Right ventricle myocardium inferior (tissue), 1 donor: ENCODE results near the gene INO80D. TPM values are rescaled to one million over a fixed set of nuclear protein-coding genes. Genes with fewer than 3 reads are reported as not detected.
"Not testable (repeated sequence)": the region's sequence is repeated elsewhere in the genome, so short reads cannot be mapped to it uniquely, and the experiment has no call there.

Experiments used
- ATAC-seq: fragments of 200-7000 bp; cut with Tn5 transposase; one replicate; pipeline ENCODE4 v1.9.1; 2020; ENCODE audit warnings: mild to moderate bottlenecking, moderate library complexity
- DNase-seq: peaks from one replicate; pipeline ENCODE4 v3.0.0; 2021; ENCODE audit errors: missing footprints
- intact Hi-C: fragments of 100-400 bp; cut with DNase I; formaldehyde crosslinking; loops from one replicate; pipeline ENCODE4 v1.11.0; 2022
- total RNA-seq: library from RNA; stranded (reverse); fragmentation: NEBNext Ultra II Directional; extraction: Animal tissue kit (Norgen Biotek cat#: 25700); gene quantifications from one replicate; pipeline ENCODE4 v1.2.1, GENCODE V29; 2021
- donor health status: DM: no; HTN: yes; CAD: no; lungs with severe emphysema.

The INO80D gene
- total RNA-seq, 1 donor from 2014 or later = 12.6 TPM

GRCh38 chr2:205989271-205990071, 96.5 kb downstream of the INO80D start:
- intact Hi-C loops = no loop called here
- ATAC-seq (no peak), DNase-seq (no peak)

DNA sequence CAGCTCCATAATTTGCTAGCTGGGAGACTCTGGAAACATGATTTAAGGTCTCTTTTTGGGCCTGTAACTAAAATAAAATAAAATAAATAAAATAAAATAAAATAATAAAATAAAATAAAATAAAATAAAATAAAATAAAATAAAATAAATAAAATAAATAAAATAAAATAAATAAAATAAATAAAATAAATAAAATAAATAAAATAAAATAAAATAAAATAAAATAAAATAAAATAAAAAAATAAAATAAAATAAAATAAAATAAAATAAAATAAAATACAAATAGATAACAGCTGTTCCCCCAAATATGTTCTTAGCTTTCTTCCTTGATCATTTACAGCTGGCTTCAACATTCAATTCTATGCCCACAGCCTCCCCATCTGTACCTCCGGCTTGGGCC, 97.3 kb downstream of the INO80D start:
- intact Hi-C loops, ATAC-seq, DNase-seq: not testable (repeated sequence)

- intact Hi-C loops = no loop called here
- no peak for ATAC-seq
- no peak for DNase-seq
Measured at GRCh38 chr2:205988274-205988673, 97.7 kb downstream of the INO80D start.

DNA sequence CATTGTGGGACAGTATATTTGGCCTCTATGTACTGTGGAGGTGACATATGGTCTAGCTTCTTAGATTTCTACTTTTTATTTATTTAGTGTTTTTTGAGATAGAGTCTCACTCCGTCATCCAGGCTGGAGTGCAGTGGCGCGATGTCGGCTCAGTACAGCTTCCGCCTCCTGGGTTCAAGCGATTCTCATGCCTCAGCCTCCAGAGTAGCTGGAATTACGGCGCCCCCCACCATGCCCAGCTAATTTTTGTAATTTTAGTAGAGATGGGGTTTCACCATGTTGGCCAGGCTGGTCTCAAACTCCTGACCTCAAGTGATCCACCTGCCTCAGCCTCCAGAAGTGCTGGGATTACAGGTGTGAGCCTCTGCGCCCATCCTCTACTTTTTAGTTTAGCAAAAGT, 99.6 kb downstream of the INO80D start:
- DNase-seq, intact Hi-C loops, ATAC-seq: not testable (repeated sequence)

- ATAC-seq = no peak
- no peak for DNase-seq
- intact Hi-C loops = no loop called here
Measured at GRCh38 chr2:205984381-205984780, 101.6 kb downstream of the INO80D start.

- ATAC-seq (no peak), DNase-seq (no peak)
- intact Hi-C loops = no loop called here
Measured at GRCh38 chr2:205982776-205983327, 103.1 kb downstream of the INO80D start.

- intact Hi-C loops, ATAC-seq, DNase-seq: not testable (repeated sequence)
Measured at GRCh38 chr2:205978728-205979127, 107.2 kb downstream of the INO80D start.

DNA sequence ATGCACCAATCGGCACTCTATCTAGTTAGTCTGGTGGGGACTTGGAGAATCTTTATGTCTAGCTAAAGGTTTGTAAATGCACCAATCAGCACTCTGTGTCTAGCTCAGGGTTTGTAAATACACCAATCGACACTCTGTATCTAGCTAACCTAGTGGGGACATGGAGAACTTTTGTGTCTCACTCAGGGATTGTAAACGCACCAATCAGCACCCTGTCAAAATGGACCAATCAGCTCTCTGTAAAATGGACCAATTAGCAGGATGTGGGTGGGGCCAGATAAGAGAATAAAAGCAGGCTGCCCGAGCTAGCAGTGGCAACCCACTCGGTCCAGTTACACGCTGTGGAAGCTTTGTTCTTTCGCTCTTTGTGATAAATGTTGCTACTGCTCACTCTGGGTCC, 108.3 kb downstream of the INO80D start:
- ATAC-seq, DNase-seq, intact Hi-C loops: not testable (repeated sequence)

GRCh38 chr2:205976934-205977659, 108.9 kb downstream of the INO80D start:
- DNase-seq, intact Hi-C loops, ATAC-seq: not testable (repeated sequence)

DNA sequence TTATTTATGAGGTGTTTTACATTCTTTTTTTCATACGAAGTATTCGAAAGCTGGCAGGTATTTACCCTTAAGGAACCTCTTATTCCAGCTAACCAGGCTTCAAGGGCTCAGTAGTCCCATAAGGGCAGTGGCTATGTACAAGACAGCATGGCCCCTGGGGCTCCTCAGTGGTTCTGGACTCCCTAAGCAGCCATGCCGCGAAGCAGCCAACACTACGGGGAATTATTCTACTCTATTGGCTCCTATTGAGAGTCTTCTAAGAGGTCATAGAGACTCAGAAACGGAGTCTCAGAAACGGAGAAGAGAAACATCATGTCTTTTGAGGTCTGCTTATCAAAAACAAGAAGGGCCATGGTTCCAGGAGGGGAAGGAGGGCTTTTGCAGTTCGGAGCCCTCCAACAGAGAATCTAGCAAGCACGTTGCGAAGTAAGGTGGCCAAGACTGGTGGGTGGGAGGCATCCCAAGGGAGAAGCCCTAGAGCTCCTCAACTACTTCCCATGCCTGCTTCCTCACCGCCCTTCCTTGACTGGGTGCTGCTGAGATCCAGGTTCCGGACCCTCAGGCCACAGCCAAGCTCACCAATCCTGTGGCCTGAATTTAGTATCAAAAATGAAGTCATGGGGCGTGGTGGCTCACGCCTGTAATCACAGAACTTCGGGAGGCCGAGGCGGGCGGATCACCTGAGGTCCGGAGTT, 109.7 kb downstream of the INO80D start:
- DNase-seq = no peak
- ATAC-seq = no peak
- intact Hi-C loops = no loop called here

- ATAC-seq = no peak
- DNase-seq = no peak
- intact Hi-C loops = no loop called here
Measured at GRCh38 chr2:205975082-205975949, 110.7 kb downstream of the INO80D start.

DNA sequence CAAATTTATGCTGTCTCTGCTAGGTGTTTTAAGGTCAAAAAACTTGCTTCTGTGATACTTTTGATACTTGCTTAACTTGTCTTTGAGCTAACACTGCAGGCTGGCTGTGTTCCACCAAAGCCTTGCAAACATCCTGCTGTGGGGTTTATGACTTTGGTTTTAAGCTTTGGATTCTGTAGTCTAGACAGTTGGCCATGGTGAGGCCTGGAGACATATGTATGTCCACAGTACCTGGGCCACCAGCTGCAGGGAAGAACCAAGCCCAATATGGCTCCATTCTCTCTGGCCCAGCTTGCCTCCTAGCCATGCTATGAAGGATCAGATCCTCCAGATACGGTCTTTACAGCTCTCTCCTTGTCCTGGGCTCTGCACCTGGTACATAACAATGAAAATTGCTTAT, 113.9 kb downstream of the INO80D start:
- DNase-seq (no peak), ATAC-seq (no peak)
- intact Hi-C loops = no loop called here

GRCh38 chr2:205970348-205970747, 115.6 kb downstream of the INO80D start:
- intact Hi-C loops = no loop called here
- ATAC-seq = no peak

GRCh38 chr2:205969584-205969983, 116.4 kb downstream of the INO80D start:
- DNase-seq = no peak
- ATAC-seq = no peak
- intact Hi-C loops = no loop called here

More at GRCh38 chr2:205970348-205970747, 115.6 kb downstream of the INO80D start:
- no peak for DNase-seq

DNA sequence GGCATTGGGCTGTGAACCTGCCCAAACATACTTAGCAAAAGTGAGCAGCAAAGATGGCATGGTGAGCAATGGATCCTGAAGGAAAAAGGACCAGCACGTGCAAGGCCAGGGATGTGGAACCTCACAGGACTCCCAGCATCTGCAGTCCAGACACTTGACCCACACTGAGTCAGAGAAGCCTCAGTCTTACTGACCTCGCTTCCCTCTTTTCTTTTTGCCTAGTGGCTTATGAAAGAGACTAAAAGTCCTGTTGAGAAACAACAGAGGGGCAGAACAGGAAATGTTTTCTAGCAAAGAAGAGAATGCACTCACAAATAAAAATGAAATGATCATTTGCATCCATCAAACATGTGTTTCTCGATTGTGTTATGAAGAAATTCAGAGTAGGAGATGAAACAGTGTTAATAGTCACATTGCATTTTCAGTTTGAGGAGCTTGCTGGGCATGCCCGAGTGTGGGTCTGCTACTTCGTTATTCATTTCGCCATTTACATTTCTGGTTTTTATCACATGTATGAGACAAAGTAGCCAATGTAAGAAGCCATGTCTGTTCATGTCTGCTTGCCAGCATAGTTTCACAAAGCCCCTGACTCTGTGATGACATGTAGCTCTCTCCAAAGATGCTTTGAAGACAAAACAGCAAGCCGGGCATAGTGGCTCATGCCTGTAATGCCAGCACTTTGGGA, 118.4 kb downstream of the INO80D start:
- no peak for DNase-seq
- ATAC-seq = no peak
- intact Hi-C loops = no loop called here

DNA sequence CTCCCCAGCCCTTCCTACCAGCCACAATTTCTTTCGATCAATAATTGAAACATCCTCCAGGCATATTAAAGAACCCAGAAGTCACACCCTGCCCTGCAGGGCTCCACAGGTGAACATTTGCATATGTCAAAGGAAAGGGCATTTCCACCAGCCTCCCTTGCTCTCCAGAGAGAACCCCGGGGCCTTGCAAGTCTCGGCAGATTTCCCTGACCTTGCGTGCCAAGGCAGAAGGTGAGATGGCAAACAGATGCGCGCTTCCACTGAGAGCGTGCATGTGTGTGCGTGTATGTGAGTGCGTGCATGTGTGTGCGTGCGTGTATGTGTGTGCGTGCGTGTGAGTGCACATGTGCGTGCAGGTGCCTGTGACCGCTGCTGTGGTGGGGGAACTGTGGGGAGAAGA, 120.3 kb downstream of the INO80D start:
- DNase-seq (no peak), ATAC-seq (no peak)
- intact Hi-C loops = no loop called here

DNA sequence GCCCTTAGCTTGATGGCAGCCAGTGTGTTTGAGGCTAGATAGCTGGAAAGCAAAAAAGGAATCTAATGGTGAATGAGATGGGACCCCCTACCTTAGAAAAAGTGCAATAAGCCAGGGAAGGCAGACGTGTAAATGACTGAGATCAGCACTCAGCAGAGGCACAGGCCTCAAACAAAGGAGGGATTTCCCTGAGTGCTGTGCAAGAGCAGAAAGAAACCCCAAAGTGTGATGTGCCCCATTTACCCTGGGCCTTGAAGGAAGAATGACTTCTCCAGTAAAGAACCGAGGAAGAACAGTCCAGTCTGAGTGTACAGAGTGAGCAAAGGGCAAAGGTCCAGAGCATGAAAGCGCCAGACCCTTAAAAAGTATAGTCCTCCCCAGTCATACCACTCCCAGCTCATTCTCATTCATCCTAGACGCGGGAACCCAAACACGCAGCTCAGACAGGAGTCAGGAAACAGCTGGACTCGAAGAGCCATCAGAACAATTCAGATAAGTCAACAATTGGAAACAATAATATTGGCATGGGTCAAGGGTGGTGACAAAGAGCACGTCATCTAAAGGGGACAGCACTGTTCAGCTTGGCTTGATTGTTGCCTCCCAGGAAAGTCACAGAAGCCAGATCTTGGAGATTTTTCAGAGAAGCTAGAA, 121.7 kb downstream of the INO80D start:
- DNase-seq (no peak), ATAC-seq (no peak)
- intact Hi-C loops = no loop called here
